ENCODE results near the gene ARV1. TPM values are rescaled to one million over a fixed set of nuclear protein-coding genes. Genes with fewer than 3 reads are reported as not detected.

The ARV1 gene
- total and polyA plus RNA-seq, 2 experiments from 2014 or later, result 10.4 to 20.0 TPM

DNA sequence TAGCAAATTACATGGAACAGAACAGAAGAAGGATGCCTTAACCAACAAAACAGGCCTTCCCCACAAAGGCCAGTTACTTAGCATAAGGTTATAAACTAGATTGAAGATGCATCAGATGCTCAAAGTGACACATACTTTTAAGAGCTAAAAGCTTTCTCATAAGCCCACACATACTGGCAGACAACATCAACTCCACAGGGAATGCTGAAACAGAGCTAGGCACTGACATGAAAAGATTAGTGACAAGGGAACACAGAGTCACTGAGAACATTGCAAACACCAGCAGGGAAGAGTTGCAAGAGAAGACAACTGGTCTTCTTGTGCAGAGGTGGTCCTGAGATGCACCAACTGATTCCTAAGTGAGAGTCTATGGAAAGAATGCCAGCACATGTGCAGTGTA lies 7.1 kb upstream of the ARV1 start:
- DNase-seq (ENCODE audit: low spot score) (no peak), ATAC-seq (no peak)
- H3K79me2 ChIP-seq (replicated peaks; ENCODE audit: insufficient read depth), result peaks cover 2% of the 10 kb centered on the region
- no peaks in the 10 kb centered on the region for H3K9me3 Mint-ChIP-seq
- no peaks in the 10 kb centered on the region for H3F3A ChIP-seq (replicated peaks; ENCODE audit: low read depth)
- H3K27ac ChIP-seq (ENCODE audit: low read depth), result no peak overlapping the region
- peaks cover 5% of the 10 kb centered on the region; the same call in 1 of the 2 replicates for H3K27me3 ChIP-seq (ENCODE audit: insufficient read depth)
- TF ChIP-seq EZH2 (IDR thresholded peaks at IDR 0.05; ENCODE audit: low read depth, unreplicated experiment) (no peak), ZNF114 (CRISPR knock-in tag; IDR thresholded peaks at IDR 0.05) (no peak), ZNF331 (CRISPR knock-in tag; IDR thresholded peaks at IDR 0.05; ENCODE audit: low read depth) (no peak), POLR2AphosphoS5 (IDR thresholded peaks at IDR 0.05; ENCODE audit: low read depth) (no peak), NANOG (IDR thresholded peaks at IDR 0.05; ENCODE audit: borderline replicate concordance) (no peak)
- TF ChIP-seq, protein P1, sequence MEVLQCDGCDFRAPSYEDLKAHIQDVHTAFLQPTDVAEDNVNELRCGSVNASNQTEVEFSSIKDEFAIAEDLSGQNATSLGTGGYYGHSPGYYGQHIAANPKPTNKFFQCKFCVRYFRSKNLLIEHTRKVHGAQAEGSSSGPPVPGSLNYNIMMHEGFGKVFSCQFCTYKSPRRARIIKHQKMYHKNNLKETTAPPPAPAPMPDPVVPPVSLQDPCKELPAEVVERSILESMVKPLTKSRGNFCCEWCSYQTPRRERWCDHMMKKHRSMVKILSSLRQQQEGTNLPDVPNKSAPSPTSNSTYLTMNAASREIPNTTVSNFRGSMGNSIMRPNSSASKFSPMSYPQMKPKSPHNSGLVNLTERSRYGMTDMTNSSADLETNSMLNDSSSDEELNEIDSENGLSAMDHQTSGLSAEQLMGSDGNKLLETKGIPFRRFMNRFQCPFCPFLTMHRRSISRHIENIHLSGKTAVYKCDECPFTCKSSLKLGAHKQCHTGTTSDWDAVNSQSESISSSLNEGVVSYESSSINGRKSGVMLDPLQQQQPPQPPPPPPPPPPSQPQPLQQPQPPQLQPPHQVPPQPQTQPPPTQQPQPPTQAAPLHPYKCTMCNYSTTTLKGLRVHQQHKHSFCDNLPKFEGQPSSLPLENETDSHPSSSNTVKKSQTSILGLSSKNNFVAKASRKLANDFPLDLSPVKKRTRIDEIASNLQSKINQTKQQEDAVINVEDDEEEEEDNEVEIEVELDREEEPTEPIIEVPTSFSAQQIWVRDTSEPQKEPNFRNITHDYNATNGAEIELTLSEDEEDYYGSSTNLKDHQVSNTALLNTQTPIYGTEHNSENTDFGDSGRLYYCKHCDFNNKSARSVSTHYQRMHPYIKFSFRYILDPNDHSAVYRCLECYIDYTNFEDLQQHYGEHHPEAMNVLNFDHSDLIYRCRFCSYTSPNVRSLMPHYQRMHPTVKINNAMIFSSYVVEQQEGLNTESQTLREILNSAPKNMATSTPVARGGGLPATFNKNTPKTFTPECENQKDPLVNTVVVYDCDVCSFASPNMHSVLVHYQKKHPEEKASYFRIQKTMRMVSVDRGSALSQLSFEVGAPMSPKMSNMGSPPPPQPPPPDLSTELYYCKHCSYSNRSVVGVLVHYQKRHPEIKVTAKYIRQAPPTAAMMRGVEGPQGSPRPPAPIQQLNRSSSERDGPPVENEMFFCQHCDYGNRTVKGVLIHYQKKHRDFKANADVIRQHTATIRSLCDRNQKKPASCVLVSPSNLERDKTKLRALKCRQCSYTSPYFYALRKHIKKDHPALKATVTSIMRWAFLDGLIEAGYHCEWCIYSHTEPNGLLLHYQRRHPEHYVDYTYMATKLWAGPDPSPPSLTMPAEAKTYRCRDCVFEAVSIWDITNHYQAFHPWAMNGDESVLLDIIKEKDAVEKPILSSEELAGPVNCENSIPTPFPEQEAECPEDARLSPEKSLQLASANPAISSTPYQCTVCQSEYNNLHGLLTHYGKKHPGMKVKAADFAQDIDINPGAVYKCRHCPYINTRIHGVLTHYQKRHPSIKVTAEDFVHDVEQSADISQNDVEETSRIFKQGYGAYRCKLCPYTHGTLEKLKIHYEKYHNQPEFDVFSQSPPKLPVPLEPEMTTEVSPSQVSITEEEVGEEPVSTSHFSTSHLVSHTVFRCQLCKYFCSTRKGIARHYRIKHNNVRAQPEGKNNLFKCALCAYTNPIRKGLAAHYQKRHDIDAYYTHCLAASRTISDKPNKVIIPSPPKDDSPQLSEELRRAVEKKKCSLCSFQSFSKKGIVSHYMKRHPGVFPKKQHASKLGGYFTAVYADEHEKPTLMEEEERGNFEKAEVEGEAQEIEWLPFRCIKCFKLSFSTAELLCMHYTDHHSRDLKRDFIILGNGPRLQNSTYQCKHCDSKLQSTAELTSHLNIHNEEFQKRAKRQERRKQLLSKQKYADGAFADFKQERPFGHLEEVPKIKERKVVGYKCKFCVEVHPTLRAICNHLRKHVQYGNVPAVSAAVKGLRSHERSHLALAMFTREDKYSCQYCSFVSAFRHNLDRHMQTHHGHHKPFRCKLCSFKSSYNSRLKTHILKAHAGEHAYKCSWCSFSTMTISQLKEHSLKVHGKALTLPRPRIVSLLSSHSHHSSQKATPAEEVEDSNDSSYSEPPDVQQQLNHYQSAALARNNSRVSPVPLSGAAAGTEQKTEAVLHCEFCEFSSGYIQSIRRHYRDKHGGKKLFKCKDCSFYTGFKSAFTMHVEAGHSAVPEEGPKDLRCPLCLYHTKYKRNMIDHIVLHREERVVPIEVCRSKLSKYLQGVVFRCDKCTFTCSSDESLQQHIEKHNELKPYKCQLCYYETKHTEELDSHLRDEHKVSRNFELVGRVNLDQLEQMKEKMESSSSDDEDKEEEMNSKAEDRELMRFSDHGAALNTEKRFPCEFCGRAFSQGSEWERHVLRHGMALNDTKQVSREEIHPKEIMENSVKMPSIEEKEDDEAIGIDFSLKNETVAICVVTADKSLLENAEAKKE (CRISPR knock-in tag; IDR thresholded peaks at IDR 0.05), result no peak
- no peaks in the 10 kb centered on the region for H3K36me3 ChIP-seq (ENCODE audit: insufficient read depth)
- no peak overlapping the region for H3K4me3 ChIP-seq
- H3K4me1 Mint-ChIP-seq, result no peaks in the 10 kb centered on the region
- H3K36me3 Mint-ChIP-seq (ENCODE audit: low read depth), result no peaks in the 10 kb centered on the region
- H3K9me2 ChIP-seq (ENCODE audit: insufficient read depth), result no peaks in the 10 kb centered on the region
- H3K4me1 ChIP-seq (ENCODE audit: insufficient read depth), result no peaks in the 10 kb centered on the region
- H3K27me3 Mint-ChIP-seq (ENCODE audit: insufficient read depth, low read depth, poor library complexity), result no peaks in the 10 kb centered on the region
- no peak overlapping the region for H3K27ac Mint-ChIP-seq
- peaks cover 30% of the 10 kb centered on the region for H4K20me1 ChIP-seq (replicated peaks; ENCODE audit: insufficient read depth)
- H3K4me3 Mint-ChIP-seq, result no peak overlapping the region
- H3K4me2 ChIP-seq, result no peak overlapping the region
- H2AFZ ChIP-seq, result no peak overlapping the region

GRCh38 chr1:230972855-230973271 lies 6.0 kb upstream of the ARV1 start:
- Histone ChIP-seq H3K4me2 (no peak overlapping the region), H3K36me3 (ENCODE audit: insufficient read depth) (no peaks in the 10 kb centered on the region), H3K27ac (ENCODE audit: low read depth) (no peak overlapping the region), H3K9me2 (ENCODE audit: insufficient read depth) (no peaks in the 10 kb centered on the region), H2AFZ (no peak overlapping the region), H4K20me1 (replicated peaks; ENCODE audit: insufficient read depth) (peaks cover 38% of the 10 kb centered on the region), H3K4me3 (no peak overlapping the region), H3F3A (replicated peaks; ENCODE audit: low read depth) (no peaks in the 10 kb centered on the region), H3K4me1 (ENCODE audit: insufficient read depth) (0 out of 2 replicates have a peak, but pooled peaks cover 5% of the 10 kb centered on the region), H3K79me2 (replicated peaks; ENCODE audit: insufficient read depth) (peaks cover 7% of the 10 kb centered on the region), H3K27me3 (ENCODE audit: insufficient read depth) (peaks cover 16% of the 10 kb centered on the region)
- no peak overlapping the region for H3K4me3 Mint-ChIP-seq
- no peak overlapping the region for H3K27ac Mint-ChIP-seq
- ATAC-seq (no peak), DNase-seq (ENCODE audit: low spot score) (no peak)
- no peaks in the 10 kb centered on the region for H3K27me3 Mint-ChIP-seq (ENCODE audit: insufficient read depth, low read depth, poor library complexity)
- H3K9me3 Mint-ChIP-seq, result no peaks in the 10 kb centered on the region
- H3K4me1 Mint-ChIP-seq, result peaks cover 6% of the 10 kb centered on the region
- no peaks in the 10 kb centered on the region; the same call in 2 of the 3 replicates for H3K36me3 Mint-ChIP-seq (ENCODE audit: low read depth)
- TF ChIP-seq POLR2AphosphoS5 (IDR thresholded peaks at IDR 0.05; ENCODE audit: low read depth) (no peak), NANOG (IDR thresholded peaks at IDR 0.05; ENCODE audit: borderline replicate concordance) (no peak), ZNF114 (CRISPR knock-in tag; IDR thresholded peaks at IDR 0.05) (no peak), ZNF331 (CRISPR knock-in tag; IDR thresholded peaks at IDR 0.05; ENCODE audit: low read depth) (no peak), CREB1 (CRISPR knock-in tag; IDR thresholded peaks at IDR 0.05; ENCODE audit: low read depth) (no peak), EZH2phosphoT487 (IDR thresholded peaks at IDR 0.05; ENCODE audit: unreplicated experiment) (no peak)
- TF ChIP-seq, protein P2, sequence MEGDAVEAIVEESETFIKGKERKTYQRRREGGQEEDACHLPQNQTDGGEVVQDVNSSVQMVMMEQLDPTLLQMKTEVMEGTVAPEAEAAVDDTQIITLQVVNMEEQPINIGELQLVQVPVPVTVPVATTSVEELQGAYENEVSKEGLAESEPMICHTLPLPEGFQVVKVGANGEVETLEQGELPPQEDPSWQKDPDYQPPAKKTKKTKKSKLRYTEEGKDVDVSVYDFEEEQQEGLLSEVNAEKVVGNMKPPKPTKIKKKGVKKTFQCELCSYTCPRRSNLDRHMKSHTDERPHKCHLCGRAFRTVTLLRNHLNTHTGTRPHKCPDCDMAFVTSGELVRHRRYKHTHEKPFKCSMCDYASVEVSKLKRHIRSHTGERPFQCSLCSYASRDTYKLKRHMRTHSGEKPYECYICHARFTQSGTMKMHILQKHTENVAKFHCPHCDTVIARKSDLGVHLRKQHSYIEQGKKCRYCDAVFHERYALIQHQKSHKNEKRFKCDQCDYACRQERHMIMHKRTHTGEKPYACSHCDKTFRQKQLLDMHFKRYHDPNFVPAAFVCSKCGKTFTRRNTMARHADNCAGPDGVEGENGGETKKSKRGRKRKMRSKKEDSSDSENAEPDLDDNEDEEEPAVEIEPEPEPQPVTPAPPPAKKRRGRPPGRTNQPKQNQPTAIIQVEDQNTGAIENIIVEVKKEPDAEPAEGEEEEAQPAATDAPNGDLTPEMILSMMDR (conservative IDR thresholded peaks at IDR 0.05; ENCODE audit: low read depth in 2 of 2), result no peak
- TF ChIP-seq, protein P3, sequence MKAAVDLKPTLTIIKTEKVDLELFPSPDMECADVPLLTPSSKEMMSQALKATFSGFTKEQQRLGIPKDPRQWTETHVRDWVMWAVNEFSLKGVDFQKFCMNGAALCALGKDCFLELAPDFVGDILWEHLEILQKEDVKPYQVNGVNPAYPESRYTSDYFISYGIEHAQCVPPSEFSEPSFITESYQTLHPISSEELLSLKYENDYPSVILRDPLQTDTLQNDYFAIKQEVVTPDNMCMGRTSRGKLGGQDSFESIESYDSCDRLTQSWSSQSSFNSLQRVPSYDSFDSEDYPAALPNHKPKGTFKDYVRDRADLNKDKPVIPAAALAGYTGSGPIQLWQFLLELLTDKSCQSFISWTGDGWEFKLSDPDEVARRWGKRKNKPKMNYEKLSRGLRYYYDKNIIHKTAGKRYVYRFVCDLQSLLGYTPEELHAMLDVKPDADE (IDR thresholded peaks at IDR 0.05), result no peak

All from GM23338 (cell line).